Stimulated activated CD8-positive, alpha-beta memory T cell treated with anti-CD3 and anti-CD28 coated beads, Interleukin-4, amount 100 ng/mL, for 24 hours (primary cell): Measurements from ENCODE around the gene PHC3.

Source experiments
- DNase-seq: peaks from one replicate; pipeline ENCODE4 v3.0.0-alpha.2; 2020; ENCODE audit warnings: low read depth

The PHC3 gene

GRCh38 chr3:170078620-170079281, 102.8 kb downstream of the PHC3 start:
- no peak for DNase-seq

GRCh38 chr3:170077361-170077760, 104.2 kb downstream of the PHC3 start:
- no peak for DNase-seq

GRCh38 chr3:170076715-170077238, 104.8 kb downstream of the PHC3 start:
- no peak for DNase-seq

DNA sequence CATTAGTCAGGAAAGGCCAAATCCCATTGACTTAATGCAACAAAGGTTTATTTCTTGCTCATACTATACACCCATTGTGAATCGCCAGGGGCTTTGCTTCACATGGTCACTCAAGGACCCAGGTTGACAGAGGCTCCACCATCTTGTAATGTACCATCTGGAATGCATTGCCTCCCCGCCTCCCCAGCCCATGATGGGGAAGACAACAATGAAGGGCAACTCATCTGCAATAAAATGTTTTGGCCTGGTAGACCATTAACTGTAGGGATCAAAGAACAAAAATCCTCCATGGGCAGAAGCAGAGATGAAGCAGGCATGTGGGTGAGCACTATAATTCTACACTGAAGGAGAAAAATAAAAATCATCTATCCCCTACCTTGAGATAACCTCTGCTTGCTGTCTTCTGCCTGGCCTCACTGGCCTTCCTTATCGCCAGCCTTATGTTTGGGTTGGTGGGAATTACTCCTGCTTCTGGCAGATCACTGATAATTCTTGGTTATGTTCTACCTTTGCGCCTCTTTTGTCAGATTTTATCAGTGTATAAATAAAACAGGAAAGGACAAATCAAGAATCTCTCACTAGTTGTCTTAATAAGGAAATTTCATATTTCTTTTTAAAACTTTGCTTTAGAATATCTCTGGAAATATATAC, 106.0 kb downstream of the PHC3 start:
- no peak for DNase-seq

- DNase-seq, result no peak
These were observed 117.4 kb downstream of the PHC3 start for GRCh38 chr3:170064108-170064507.

DNA sequence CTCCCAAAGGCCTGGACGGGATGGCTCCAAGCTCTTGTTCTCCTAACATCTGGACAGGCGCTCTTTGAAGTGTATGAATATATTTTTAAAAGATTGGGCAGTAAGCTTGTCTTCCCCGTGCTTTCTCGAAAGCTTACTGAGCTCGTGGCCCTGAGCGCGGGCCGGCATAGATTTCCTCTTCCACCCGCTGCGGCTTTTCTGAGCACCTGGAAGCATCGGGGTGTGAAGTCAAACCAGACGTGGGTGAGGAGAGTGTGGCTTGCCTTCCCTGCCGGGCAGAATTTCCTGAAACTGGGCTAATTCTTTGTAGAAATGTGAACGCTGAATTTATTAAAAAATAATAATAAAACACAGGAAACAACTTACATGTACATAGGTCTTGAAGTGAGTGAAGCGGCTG, 117.8 kb downstream of the PHC3 start:
- DNase-seq, result no peak

DNA sequence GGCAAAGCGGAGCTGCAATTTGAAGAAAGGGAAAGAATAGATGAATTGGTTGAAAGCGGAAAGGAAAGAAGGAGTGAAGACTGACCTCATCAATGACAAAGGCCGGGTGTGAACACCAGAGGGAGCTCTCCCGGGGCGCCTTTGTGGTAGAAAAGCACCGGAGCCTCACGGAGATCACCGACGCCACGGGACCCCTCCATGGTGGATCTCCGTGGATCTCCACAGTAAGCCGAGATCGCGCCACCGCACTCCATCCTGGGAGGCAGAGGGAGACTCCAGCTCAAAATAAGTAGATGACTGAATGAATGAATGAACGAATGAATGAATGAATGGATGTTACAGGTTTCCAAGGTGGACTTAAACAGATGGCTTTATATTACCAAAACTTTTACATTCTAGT, 118.8 kb downstream of the PHC3 start:
- DNase-seq, result no peak

DNA sequence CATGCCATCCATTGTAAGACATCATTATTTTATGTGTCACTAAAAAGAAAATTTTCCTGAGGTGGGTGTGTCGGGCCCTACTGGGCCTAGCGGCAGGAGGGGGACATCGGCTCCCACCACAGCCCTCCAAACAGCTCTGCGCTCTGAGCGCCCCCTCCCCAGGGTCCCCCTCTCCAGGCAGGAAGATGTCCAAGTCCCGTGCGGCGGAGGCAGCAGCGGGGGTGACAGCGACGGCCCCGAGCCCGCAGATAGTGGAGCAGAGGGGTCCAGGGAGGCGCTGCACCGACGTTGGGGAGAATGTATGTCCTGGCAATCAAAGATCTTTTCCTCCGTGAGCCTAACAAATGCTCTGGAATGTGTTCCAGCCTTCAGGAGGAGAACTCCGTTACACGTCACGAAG, 119.5 kb downstream of the PHC3 start:
- DNase-seq, result no peak

DNA sequence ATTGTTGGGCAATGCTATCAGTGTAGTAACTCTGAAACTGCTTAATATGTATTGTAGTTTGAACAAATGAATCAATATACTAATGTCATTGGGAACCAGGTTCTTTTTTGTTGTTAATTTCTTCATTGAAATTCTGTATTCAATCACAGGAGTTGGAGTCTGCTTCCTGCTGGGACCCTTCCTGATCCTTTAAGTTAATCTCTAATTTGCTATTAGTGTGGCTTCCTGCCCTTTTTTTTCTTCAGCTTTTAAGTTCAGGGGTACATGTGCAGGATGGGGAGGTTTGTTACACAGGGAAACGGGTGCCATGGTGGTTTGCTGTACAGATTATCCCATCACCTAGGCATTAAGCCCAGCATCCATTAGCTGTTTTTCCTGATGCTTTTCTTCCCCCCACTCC, 122.1 kb downstream of the PHC3 start:
- no peak for DNase-seq

- no peak for DNase-seq
These were observed 123.4 kb downstream of the PHC3 start for GRCh38 chr3:170058127-170058526.

GRCh38 chr3:170057550-170057949, 124.0 kb downstream of the PHC3 start:
- no peak for DNase-seq

DNA sequence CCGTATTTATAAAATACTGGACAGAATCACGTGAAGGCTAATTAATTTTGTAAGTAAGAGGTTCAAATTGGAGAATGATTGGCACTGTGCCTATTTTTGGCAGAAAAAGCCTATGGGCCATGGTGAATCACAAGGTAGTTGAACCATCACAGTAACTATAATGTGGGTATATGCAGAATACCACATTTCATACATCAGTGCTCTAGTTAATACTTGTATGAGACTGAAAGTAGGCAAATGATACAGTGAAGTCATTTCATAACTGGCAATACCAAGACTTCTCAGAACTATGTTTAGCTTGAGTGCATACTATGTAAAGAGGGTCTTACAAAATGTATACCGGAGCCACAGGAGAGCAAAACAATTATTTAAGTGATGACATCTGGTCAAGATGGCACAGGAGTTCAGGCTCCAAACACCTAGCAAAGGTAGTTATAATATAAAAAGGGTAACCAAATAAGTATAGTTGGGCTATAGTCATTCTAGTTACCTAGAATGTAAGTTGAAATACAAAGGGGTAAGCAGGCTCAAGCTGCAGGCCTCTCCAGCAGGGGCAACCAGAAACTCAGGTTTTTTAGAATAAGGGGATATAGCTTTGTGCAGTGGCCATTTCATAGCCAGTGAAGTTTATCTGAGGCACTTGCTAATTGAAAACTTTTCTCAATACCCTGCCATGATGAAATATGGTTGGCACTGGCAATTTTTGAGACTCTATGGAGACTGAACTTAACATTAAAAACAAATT, 124.7 kb downstream of the PHC3 start:
- no peak for DNase-seq

GRCh38 chr3:170055209-170055608, 126.3 kb downstream of the PHC3 start:
- no peak for DNase-seq

DNA sequence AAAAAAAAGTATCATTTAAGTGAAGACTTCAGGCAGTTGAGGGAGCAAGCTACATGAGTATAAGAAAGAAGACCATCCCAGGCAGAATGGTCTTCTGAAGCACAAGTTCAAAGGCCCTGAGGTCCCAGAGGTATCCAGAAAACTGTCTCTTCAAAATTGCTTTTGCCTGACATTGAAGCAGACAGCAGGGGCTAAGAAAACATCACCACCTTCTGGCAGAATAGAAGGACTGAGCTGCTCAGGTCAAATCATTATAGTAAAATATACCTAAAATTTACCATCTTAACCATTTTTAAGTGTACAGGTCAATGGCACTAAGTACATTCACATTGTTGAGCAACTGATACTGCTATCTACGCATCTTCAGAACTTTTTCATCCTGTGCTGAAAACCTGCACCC, 127.3 kb downstream of the PHC3 start:
- no peak for DNase-seq

DNA sequence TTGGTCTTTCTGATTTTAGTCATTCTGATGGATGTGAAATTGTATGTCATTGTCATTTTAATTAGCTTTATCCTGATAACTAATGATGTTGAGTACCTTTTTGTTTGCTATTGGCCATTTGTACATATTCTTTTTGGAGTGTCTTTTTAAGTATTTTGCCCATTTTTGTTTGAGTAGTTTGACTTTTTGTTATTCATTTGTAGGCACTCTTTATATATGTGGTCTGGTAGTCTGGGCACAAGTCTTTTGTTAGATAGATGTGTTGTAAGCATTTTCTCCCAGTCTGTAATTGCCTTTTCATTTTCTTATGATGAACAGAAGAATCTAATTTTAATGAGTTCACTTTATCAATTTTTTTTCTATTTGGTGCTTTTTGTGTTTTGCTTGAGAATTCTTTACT, 129.1 kb downstream of the PHC3 start:
- DNase-seq, result no peak

GRCh38 chr3:170050753-170051152, 130.8 kb downstream of the PHC3 start:
- DNase-seq, result no peak

DNA sequence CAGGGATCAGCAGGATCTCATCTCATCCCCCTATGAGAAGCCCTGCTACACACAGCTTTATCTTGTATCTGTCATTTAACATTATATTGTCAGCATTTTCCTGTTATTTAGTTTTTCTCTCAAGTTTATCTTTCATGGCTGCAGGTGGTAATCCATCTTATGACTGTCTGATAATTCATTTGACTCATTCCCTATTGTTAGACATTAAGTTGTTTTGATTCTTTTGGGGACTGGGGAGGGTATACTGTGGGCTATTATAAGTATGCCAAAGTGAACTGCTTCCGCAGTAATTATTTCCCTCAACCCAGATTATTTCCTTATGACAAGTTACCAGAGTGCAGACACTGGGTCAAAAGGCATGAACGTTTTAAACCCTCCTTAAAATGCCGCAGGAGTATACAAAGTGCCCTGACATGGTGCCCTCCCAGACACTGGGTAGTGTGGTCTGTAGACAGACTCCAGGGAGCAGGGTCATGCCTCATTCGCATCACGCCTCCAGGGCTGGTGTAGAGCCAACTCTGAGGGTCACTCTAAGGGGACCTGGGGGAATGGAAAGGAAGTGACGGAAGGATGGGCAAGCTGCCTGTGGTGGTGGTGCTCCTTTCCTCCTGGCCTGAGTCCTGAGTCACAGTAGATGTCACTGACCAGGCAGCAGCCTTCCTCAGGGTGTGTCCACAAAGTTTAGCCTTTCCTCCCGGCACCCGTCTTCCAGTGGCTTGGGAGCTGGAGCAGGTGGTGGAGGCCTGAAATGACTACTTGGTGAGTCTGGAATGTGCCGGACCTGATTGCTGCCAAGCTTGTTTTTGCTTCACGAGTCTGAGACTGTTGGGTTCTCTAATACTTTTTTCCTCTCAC, 132.2 kb downstream of the PHC3 start:
- DNase-seq, result no peak

DNA sequence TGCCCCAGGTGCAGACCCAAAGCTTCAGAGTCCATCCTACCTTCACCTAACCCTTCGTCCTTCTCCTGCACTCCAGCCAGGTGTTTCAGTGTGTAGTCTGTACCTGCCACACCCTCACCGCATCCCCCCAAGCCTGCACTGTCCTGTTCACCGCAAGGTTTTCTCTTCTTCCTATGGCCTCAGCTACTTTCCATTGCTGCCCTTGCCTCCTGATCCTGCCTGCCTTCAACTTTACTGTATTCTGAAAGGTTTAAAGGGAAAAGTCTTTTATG, 134.5 kb downstream of the PHC3 start:
- no peak for DNase-seq

GRCh38 chr3:170046269-170047132, 135.0 kb downstream of the PHC3 start:
- no peak for DNase-seq

DNA sequence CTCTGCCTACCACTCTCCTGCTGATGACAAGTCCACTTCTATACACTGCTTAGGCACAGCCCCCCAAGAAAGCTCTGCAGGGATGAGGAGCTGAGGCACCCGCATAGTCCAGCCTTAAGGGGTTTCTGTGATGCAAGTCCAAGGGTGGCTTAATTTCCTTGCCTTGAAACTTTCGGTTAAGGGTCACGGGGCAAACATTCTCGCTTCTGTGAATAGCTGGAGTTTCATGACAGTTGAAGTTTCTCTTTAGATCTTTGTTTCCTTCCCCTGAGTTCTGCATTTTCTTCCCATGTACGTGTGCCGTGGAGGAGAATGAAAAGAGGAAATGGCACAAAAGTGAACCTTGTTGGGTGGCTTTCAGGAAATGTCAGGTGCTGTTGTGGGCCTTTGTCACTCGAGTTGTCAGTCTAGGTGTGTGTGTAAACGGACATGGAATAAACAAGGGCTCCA, 136.7 kb downstream of the PHC3 start:
- no peak for DNase-seq

GRCh38 chr3:170044271-170044670, 137.3 kb downstream of the PHC3 start:
- no peak for DNase-seq
